OCI-LY3 (cell line): Measurements from ENCODE around the gene RHBG.

Source experiments
- EZH2phosphoT487 ChIP-seq: fragments of 200-600 bp; shearing (Covaris generic); IDR thresholded peaks from 2 replicates; pipeline ENCODE4 v1.6.1; 2018; ENCODE audit warnings: antibody characterized with exemption, mixed run types, low read depth
- TF ChIP-seq, protein P1 (sequence below): fragments of 200-600, 300-600 bp; sonication (generic); IDR thresholded peaks from 2 replicates; pipeline ENCODE4 v1.5.1; 2014; ENCODE audit warnings: antibody characterized with exemption, low read length, low read depth

DNA sequence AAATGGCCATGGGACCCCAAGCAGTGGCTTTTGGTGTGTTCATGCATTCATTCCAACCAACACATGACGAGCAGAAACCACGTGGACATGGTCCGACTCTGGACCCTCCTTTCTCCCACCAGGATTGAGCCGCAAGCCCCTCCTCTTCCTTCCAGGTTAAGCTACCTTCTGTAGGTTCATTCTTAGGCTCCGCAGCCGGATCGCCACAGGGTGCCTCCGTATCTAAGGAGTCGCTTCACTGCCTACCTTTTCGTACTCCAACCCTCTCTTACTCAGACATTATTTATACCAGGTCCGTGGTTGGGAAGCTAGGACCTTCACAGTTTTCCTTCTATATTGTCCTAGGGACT lies 63.6 kb downstream of the RHBG start:
- TF ChIP-seq, protein P1, sequence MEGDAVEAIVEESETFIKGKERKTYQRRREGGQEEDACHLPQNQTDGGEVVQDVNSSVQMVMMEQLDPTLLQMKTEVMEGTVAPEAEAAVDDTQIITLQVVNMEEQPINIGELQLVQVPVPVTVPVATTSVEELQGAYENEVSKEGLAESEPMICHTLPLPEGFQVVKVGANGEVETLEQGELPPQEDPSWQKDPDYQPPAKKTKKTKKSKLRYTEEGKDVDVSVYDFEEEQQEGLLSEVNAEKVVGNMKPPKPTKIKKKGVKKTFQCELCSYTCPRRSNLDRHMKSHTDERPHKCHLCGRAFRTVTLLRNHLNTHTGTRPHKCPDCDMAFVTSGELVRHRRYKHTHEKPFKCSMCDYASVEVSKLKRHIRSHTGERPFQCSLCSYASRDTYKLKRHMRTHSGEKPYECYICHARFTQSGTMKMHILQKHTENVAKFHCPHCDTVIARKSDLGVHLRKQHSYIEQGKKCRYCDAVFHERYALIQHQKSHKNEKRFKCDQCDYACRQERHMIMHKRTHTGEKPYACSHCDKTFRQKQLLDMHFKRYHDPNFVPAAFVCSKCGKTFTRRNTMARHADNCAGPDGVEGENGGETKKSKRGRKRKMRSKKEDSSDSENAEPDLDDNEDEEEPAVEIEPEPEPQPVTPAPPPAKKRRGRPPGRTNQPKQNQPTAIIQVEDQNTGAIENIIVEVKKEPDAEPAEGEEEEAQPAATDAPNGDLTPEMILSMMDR = no peak
- TF ChIP-seq EZH2phosphoT487 = no peak
